ENCODE data around the gene CDH6.

Gene CDH6

GRCh38 chr5:31204958-31205357 lies 11.5 kb downstream of the CDH6 start:
- DNase-seq, result no peak

GRCh38 chr5:31208043-31208442 lies 14.6 kb downstream of the CDH6 start:
- no peak for DNase-seq

GRCh38 chr5:31209334-31209733 lies 15.8 kb downstream of the CDH6 start:
- no peak for DNase-seq

- DNase-seq, result no peak
Measured at GRCh38 chr5:31211098-31211497, 17.6 kb downstream of the CDH6 start.

- DNase-seq, result no peak
Measured at GRCh38 chr5:31213257-31213656, 19.8 kb downstream of the CDH6 start.

- DNase-seq, result no peak
Measured at GRCh38 chr5:31213705-31214121, 20.2 kb downstream of the CDH6 start.

- no peak for DNase-seq
Measured at GRCh38 chr5:31214229-31214628, 20.7 kb downstream of the CDH6 start.

GRCh38 chr5:31215236-31215635 lies 21.8 kb downstream of the CDH6 start:
- DNase-seq, result no peak

- DNase-seq, result no peak
Measured at GRCh38 chr5:31217446-31217845, 24.0 kb downstream of the CDH6 start.

- no peak for DNase-seq
Measured at GRCh38 chr5:31218978-31219377, 25.5 kb downstream of the CDH6 start.

GRCh38 chr5:31221001-31221400 lies 27.5 kb downstream of the CDH6 start:
- no peak for DNase-seq

GRCh38 chr5:31225118-31225517 lies 31.6 kb downstream of the CDH6 start:
- no peak for DNase-seq

GRCh38 chr5:31225613-31226012 lies 32.1 kb downstream of the CDH6 start:
- no peak for DNase-seq

- no peak for DNase-seq
Measured at GRCh38 chr5:31226651-31227050, 33.2 kb downstream of the CDH6 start.

- DNase-seq, result no peak
Measured at GRCh38 chr5:31229266-31229665, 35.8 kb downstream of the CDH6 start.

GRCh38 chr5:31231177-31231838 lies 37.8 kb downstream of the CDH6 start:
- DNase-seq, result no peak

- DNase-seq, result peak; percentile 74 to 80
Measured at GRCh38 chr5:31232273-31232888, 38.9 kb downstream of the CDH6 start.

- DNase-seq, result no peak
Measured at GRCh38 chr5:31235381-31235780, 41.9 kb downstream of the CDH6 start.

GRCh38 chr5:31236339-31236738 lies 42.9 kb downstream of the CDH6 start:
- DNase-seq, result no peak

- peak in 1 of 2 experiments; percentile 6 for DNase-seq
Measured at GRCh38 chr5:31237174-31237573, 43.7 kb downstream of the CDH6 start.

GRCh38 chr5:31238497-31238896 lies 45.0 kb downstream of the CDH6 start:
- DNase-seq, result no peak

GRCh38 chr5:31244921-31245320 lies 51.4 kb downstream of the CDH6 start:
- peak; percentile 68 to 69 for DNase-seq

- no peak for DNase-seq
Measured at GRCh38 chr5:31247381-31247780, 53.9 kb downstream of the CDH6 start.

GRCh38 chr5:31250201-31250600 lies 56.7 kb downstream of the CDH6 start:
- no peak for DNase-seq

- DNase-seq, result no peak
Measured at GRCh38 chr5:31251032-31251431, 57.5 kb downstream of the CDH6 start.

All from Kasumi-1 (cell line).